T-helper 1 cell treated with Interleukin-12 subunit alpha and Interleukin-12 subunit beta and Interleukin-4 antibody, amounts not matched to agents 30 μg/mL and 1 μg/mL, for 36 hours (primary cell): ENCODE measurements around the gene CHRM4.

Source experiments
- H3K27ac Mint-ChIP-seq: one replicate; pipeline ENCODE4 v1.8.0; 2021; ENCODE audit warnings: mild to moderate bottlenecking, mixed read lengths
- H3K27me3 Mint-ChIP-seq: one replicate; pipeline ENCODE4 v1.8.0; 2021; ENCODE audit warnings: low read depth, mixed read lengths
- H3K36me3 Mint-ChIP-seq: one replicate; pipeline ENCODE4 v1.8.0; 2021; ENCODE audit warnings: low read depth, mixed read lengths
- H3K4me1 Mint-ChIP-seq: one replicate; pipeline ENCODE4 v1.8.0; 2021; ENCODE audit warnings: low read depth, mixed read lengths
- H3K4me3 Mint-ChIP-seq: one replicate; pipeline ENCODE4 v1.8.0; 2021; ENCODE audit warnings: mild to moderate bottlenecking, moderate library complexity, mixed read lengths
- H3K9me3 Mint-ChIP-seq: one replicate; pipeline ENCODE4 v1.8.0; 2021; ENCODE audit warnings: mixed read lengths

CHRM4 gene

GRCh38 chr11:46390331-46391171, 1.0 kb downstream of the CHRM4 start:
- Mint-ChIP-seq H3K27me3 (peaks cover 60% of the 10 kb centered on the region), H3K36me3 (peaks cover 2% of the 10 kb centered on the region), H3K4me1 (peaks cover 22% of the 10 kb centered on the region), H3K9me3 (no peaks in the 10 kb centered on the region), H3K4me3 (peak overlapping the region; percentile 60), H3K27ac (no peak overlapping the region)

GRCh38 chr11:46389450-46390330, 1.9 kb downstream of the CHRM4 start:
- Mint-ChIP-seq H3K27ac (no peak overlapping the region), H3K27me3 (peaks cover 67% of the 10 kb centered on the region), H3K9me3 (no peaks in the 10 kb centered on the region), H3K4me1 (peaks cover 22% of the 10 kb centered on the region), H3K4me3 (peak overlapping the region; percentile 42), H3K36me3 (peaks cover 2% of the 10 kb centered on the region)

GRCh38 chr11:46388619-46389449, 2.7 kb downstream of the CHRM4 start:
- Mint-ChIP-seq H3K4me1 (peaks cover 22% of the 10 kb centered on the region), H3K27me3 (peaks cover 73% of the 10 kb centered on the region), H3K9me3 (no peaks in the 10 kb centered on the region), H3K4me3 (no peak overlapping the region), H3K27ac (no peak overlapping the region), H3K36me3 (peaks cover 2% of the 10 kb centered on the region)

GRCh38 chr11:46387919-46388618, 3.5 kb downstream of the CHRM4 start:
- no peaks in the 10 kb centered on the region for H3K9me3 Mint-ChIP-seq
- no peak overlapping the region for H3K4me3 Mint-ChIP-seq
- H3K27me3 Mint-ChIP-seq = peaks cover 74% of the 10 kb centered on the region
- peaks cover 24% of the 10 kb centered on the region for H3K4me1 Mint-ChIP-seq
- peak overlapping the region; percentile 28 for H3K27ac Mint-ChIP-seq
- peaks cover 2% of the 10 kb centered on the region for H3K36me3 Mint-ChIP-seq

- no peaks in the 10 kb centered on the region for H3K9me3 Mint-ChIP-seq
- peaks cover 68% of the 10 kb centered on the region for H3K27me3 Mint-ChIP-seq
- no peaks in the 10 kb centered on the region for H3K36me3 Mint-ChIP-seq
- H3K27ac Mint-ChIP-seq = no peak overlapping the region
- H3K4me3 Mint-ChIP-seq = no peak overlapping the region
- H3K4me1 Mint-ChIP-seq = peaks cover 18% of the 10 kb centered on the region
Observed at GRCh38 chr11:46387456-46387855, 4.1 kb downstream of the CHRM4 start.

GRCh38 chr11:46386674-46387073, 4.9 kb downstream of the CHRM4 start:
- Mint-ChIP-seq H3K27ac (peak overlapping the region; percentile 4), H3K4me1 (peaks cover 22% of the 10 kb centered on the region), H3K36me3 (no peaks in the 10 kb centered on the region), H3K4me3 (no peak overlapping the region), H3K9me3 (no peaks in the 10 kb centered on the region), H3K27me3 (peaks cover 73% of the 10 kb centered on the region)

- Mint-ChIP-seq H3K9me3 (no peaks in the 10 kb centered on the region), H3K4me1 (peaks cover 22% of the 10 kb centered on the region), H3K27me3 (peaks cover 73% of the 10 kb centered on the region), H3K27ac (peak overlapping the region; percentile 52), H3K36me3 (no peaks in the 10 kb centered on the region), H3K4me3 (no peak overlapping the region)
Observed at GRCh38 chr11:46386005-46386578, 5.5 kb downstream of the CHRM4 start.

GRCh38 chr11:46385169-46386004, 6.2 kb downstream of the CHRM4 start:
- no peak overlapping the region for H3K27ac Mint-ChIP-seq
- H3K36me3 Mint-ChIP-seq = no peaks in the 10 kb centered on the region
- H3K27me3 Mint-ChIP-seq = peaks cover 68% of the 10 kb centered on the region
- no peaks in the 10 kb centered on the region for H3K9me3 Mint-ChIP-seq
- H3K4me3 Mint-ChIP-seq = no peak overlapping the region
- peaks cover 20% of the 10 kb centered on the region for H3K4me1 Mint-ChIP-seq

GRCh38 chr11:46383974-46384701, 7.4 kb downstream of the CHRM4 start:
- no peaks in the 10 kb centered on the region for H3K9me3 Mint-ChIP-seq
- peaks cover 56% of the 10 kb centered on the region for H3K27me3 Mint-ChIP-seq
- peak overlapping the region; percentile 9 for H3K27ac Mint-ChIP-seq
- H3K4me3 Mint-ChIP-seq = no peak overlapping the region
- no peaks in the 10 kb centered on the region for H3K36me3 Mint-ChIP-seq
- peaks cover 21% of the 10 kb centered on the region for H3K4me1 Mint-ChIP-seq

GRCh38 chr11:46383404-46383758, 8.2 kb downstream of the CHRM4 start:
- Mint-ChIP-seq H3K4me1 (peaks cover 21% of the 10 kb centered on the region), H3K27ac (no peak overlapping the region), H3K4me3 (peak overlapping the region; percentile 2), H3K36me3 (peaks cover 5% of the 10 kb centered on the region), H3K27me3 (peaks cover 48% of the 10 kb centered on the region), H3K9me3 (no peaks in the 10 kb centered on the region)

GRCh38 chr11:46382646-46383403, 8.8 kb downstream of the CHRM4 start:
- no peak overlapping the region for H3K27ac Mint-ChIP-seq
- H3K4me1 Mint-ChIP-seq = peaks cover 16% of the 10 kb centered on the region
- H3K4me3 Mint-ChIP-seq = no peak overlapping the region
- no peaks in the 10 kb centered on the region for H3K9me3 Mint-ChIP-seq
- peaks cover 10% of the 10 kb centered on the region for H3K36me3 Mint-ChIP-seq
- H3K27me3 Mint-ChIP-seq = peaks cover 43% of the 10 kb centered on the region
